Right renal pelvis (tissue), 4 donors: Measurements from ENCODE around the gene PNPT1. TPM values are rescaled to one million over a fixed set of nuclear protein-coding genes. Genes with fewer than 3 reads are reported as not detected.
"Not testable (repeated sequence)": the region's sequence is repeated elsewhere in the genome, so short reads cannot be mapped to it uniquely, and the experiment has no call there.

Experiments used
- DNase-seq, 4 donors: peaks; one replicate each; pipeline ENCODE4 v3.0.0-alpha.2; 2013; ENCODE audit warnings: low read depth in 4 of 4, low spot score in 3 of 4, missing footprints in 1 of 4
- polyA plus RNA-seq, 4 donors: library from polyadenylated mRNA; unstranded; fragments of 120-200 nt; gene quantifications; one replicate each; pipeline ENCODE4 v1.2.1, GENCODE V29; 2013; ENCODE audit not compliant: insufficient read length in 4 of 4

Gene PNPT1
- polyA plus RNA-seq, 4 donors = 21.5 to 26.1 (median 24.7) TPM

DNA sequence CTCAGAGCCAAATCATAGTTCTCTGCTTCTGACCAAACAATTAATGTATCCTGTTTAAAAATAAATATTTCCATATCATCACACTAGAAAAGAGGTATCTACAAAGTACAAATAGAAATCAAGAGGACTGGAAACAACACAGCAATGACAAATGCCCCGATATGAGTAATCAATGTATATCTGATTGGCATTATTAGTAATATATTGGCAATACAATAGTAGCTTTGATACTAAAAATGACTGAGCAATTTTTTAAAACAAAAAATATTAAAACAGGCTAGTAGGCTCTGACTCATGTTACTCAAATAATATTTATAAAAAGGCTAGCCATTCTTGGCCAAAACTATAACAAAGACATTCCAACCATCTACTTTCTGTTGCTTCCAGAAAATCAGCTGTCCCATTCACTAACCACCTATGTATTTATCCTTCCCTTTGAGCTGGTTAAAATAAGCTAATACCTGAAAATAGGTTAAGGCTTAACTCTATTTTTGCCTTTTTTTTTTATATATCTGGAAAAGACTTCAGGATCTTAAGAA, 89.5 kb downstream of the PNPT1 start:
- DNase-seq = no peak

DNA sequence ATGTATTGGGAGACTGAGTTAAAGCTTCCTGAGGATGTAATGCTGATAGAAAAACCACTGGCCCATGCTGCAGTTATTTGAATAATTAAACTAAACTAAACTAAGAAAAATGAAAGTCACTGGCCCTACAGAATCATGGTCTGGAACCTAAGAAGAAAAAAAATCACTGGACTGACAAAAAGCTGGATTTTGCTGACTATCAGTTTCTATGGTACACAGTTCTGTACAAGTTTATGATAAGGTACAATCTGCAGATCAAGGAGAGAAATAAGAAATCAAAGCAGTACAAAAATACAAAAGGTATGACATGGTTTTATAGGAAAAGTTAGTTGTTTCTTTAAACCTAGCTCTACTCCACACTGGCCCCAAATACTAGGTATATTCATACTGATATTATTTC, 91.8 kb downstream of the PNPT1 start:
- DNase-seq = no peak

GRCh38 chr2:55598056-55598795, 95.4 kb downstream of the PNPT1 start:
- no peak for DNase-seq

DNA sequence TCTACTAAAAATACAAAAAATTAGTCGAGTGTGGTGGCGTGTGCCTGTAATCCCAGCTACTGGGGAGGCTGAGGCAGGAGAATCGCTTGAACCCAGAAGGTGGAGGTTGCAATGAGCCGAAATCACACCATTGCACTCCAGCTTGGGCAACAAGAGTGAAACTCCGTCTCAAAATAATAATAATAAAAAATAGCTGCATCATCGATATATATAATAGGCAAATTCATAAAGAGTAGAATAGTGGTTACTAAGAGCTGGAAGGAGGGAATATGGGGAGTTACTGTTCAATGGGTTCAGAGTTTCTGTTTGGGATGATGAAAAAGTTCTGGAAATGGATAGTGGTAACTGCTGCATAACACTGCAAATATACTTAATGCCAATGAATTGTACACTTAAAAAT, 96.8 kb downstream of the PNPT1 start:
- DNase-seq = not testable (repeated sequence)

GRCh38 chr2:55595536-55595935, 98.1 kb downstream of the PNPT1 start:
- DNase-seq = no peak

DNA sequence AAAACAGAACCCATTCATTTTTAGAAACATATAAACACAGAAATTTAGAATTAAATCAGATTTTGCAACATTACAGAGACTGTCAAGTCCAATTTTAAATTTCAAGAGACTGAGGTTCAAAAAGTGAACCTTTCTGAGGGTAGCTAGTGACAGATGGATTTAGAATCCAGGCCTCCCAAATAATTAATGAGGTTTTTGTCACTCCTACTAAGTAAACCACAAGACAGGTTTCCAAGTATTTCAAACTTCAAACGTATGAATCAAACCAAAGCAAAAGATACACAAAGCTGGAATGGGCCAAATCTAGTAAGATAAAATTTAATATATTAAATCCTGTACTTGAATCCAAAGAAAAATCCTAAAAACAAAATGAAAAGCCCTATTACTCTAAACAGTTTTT, 101.5 kb downstream of the PNPT1 start:
- DNase-seq = no peak

DNA sequence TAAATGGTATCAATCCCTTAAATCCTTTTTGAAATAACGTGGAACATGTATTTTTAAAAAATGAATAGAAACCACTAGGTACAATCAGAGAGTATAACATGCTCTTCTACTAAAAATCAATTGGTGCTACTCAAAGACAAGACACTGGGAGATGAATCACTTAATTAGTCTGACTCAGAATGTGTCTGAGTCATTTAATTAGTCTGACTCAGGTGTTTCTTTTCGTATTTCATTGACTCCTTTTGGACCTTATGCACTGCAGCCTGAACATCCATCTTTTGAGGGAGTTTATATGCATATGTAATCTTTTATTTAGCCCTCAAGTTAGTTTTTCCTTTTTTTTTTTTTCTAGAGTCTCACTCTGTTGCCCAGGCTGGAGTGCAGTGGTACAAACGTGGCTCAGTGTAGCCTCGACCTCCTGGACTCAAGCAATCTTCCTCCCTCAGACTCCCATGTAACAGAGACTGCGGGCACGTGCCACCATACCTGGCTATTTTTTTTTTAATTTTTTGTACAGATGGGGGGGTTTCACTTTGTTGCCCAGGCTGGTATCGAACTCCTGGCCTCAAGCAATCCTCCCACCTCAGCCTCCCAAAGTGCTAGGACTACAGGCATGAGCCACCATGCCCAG, 102.7 kb downstream of the PNPT1 start:
- DNase-seq = no peak

DNA sequence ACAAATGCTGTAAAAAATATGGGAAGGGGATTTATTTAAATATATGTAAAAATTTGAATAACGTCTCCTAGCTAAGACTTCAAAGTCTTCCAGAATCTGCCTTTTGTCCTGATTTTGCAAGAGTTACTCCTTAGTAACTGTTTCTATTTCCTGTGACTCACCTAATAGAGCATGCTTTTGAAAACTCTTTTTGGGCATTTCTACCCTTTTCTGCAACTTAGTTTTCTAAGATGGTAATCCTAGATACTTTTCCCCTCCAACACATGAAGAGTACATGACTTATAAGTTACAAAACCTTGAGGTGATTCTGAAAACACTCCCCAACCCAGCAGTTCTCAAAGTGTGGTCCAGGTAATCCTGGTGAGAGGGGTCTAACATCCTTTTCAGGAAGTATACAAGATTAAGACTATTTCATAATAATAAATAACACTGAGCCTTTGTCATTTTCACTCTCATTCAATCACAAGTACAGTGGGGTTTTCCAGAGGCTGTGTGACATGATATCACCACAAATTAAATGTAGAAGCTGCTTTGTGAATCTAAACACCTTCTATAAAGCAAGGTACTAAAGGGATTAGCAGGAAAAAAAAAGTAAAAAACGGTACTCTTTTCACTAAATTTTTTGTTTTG, 108.1 kb downstream of the PNPT1 start:
- DNase-seq = no peak

Other genes with a start within 250 kb of the PNPT1 start
- 100 to 1,000 TPM in 1 of 4 donors, 10 to 100 TPM in 3; 84.7 to 100 (median 96.2) TPM for gene CFAP36, start 174.1 kb downstream of the PNPT1 start, polyA plus RNA-seq
- gene PPP4R3B, start 76.2 kb downstream of the PNPT1 start, polyA plus RNA-seq = 10 to 100 TPM; 70.5 to 90.6 (median 87.3) TPM
- 100 to 1,000 TPM in 3 of 4 donors, 10 to 100 TPM in 1; 93.9 to 109 (median 104) TPM for gene EFEMP1, start 229.9 kb upstream of the PNPT1 start, polyA plus RNA-seq